HEK293 (cell line): ENCODE measurements around the gene BTG1.

Experiments
- FEZF1 ChIP-seq: fragments of 450-650 bp; formaldehyde crosslinking; IDR thresholded peaks from 2 replicates; pipeline ENCODE4 v1.5.1; 2016; ENCODE audit warnings: missing biosample characterization, missing genetic modification characterization
- ZNF10 ChIP-seq: fragments of 450-650 bp; formaldehyde crosslinking; IDR thresholded peaks from 2 replicates; pipeline ENCODE4 v1.5.1; 2017; ENCODE audit warnings: missing biosample characterization, missing genetic modification characterization
- ZNF114 ChIP-seq: fragments of 450-650 bp; formaldehyde crosslinking; IDR thresholded peaks from 2 replicates; pipeline ENCODE4 v1.5.0; 2017; ENCODE audit warnings: missing biosample characterization, missing genetic modification characterization
- ZNF138 ChIP-seq: fragments of 450-650 bp; formaldehyde crosslinking; IDR thresholded peaks from 2 replicates; pipeline ENCODE4 v1.5.1; 2016; ENCODE audit warnings: missing biosample characterization, missing genetic modification characterization, borderline replicate concordance
- ZNF274 ChIP-seq, 2 experiments: fragments of 200-500 bp in 1 of 2; fragments of 450-650 bp in 1 of 2; sonication (Bioruptor generic) in 1 of 2; formaldehyde crosslinking in 1 of 2; IDR thresholded peaks; 2 replicates each; pipeline versions ENCODE4 v1.5.1 to v1.6.1; 2014 to 2016; ENCODE audit warnings: borderline replicate concordance in 1 of 2, inconsistent platforms in 1 of 2, low read length in 1 of 2, missing biosample characterization in 1 of 2, missing genetic modification characterization in 1 of 2
- ZNF311 ChIP-seq: fragments of 450-650 bp; formaldehyde crosslinking; IDR thresholded peaks from 2 replicates; pipeline ENCODE4 v1.5.1; 2017; ENCODE audit warnings: missing biosample characterization, missing genetic modification characterization, borderline replicate concordance
- ZNF530 ChIP-seq: fragments of 450-650 bp; formaldehyde crosslinking; IDR thresholded peaks from 2 replicates; pipeline ENCODE4 v1.5.1; 2016; ENCODE audit warnings: low read depth, missing biosample characterization, missing genetic modification characterization
- ZNF670 ChIP-seq: fragments of 450-650 bp; formaldehyde crosslinking; IDR thresholded peaks from 2 replicates; pipeline ENCODE4 v1.5.1; 2016; ENCODE audit warnings: missing biosample characterization, missing genetic modification characterization, low read depth
- TF ChIP-seq, protein P1 (sequence below): fragments of 450-650 bp; formaldehyde crosslinking; IDR thresholded peaks from 2 replicates; pipeline ENCODE4 v1.5.1; 2016; ENCODE audit warnings: missing biosample characterization, missing genetic modification characterization
- TF ChIP-seq, protein P2 (sequence below): fragments of 450-650 bp; formaldehyde crosslinking; IDR thresholded peaks from 2 replicates; pipeline ENCODE4 v1.5.1; 2016; ENCODE audit warnings: missing biosample characterization, missing genetic modification characterization

DNA sequence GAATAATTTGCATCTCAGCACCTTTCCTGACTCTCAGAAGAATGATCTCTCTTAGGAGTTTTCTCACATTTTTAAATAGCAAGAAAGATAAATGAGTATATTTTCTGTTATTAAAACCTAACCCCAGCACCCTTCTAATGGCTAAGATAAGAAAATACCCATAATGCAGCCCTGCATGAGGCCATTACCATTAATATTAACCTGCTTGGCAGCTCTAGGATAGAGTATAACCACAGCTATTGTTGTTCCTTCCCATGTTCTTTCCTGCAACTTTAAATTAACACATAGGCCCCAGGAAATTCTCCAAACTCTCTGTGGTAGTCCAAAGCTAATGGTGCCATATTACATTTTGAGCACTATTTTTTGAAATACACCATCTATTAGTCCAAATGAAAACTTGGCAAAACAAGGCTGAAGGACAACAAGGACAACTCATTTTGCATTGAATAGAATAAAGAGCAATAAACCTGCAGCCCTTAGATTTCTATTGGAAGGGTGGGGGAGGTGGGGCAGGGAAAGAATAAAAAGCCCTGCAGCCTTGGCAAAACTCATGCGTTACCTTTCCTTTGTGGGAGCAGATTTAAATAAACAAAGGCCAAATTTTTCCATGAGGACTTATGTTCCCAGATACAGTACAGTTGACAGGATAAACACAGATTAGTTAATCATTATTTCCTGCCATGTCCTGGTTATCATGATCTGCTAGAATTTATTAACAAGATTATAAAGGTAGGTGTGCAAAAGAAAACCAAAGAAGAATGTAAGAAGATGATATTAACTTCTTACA lies 46.9 kb downstream of the BTG1 start:
- TF ChIP-seq ZNF274 (IDR thresholded peaks at IDR 0.05; ENCODE audit: low read length) = no peak
- TF ChIP-seq ZNF274 (tag by site-specific recombination; IDR thresholded peaks at IDR 0.05; ENCODE audit: borderline replicate concordance) = no peak
- no peak for TF ChIP-seq ZNF138 (tag by site-specific recombination)
- TF ChIP-seq ZNF114 (tag by site-specific recombination) = no peak
- no peak for TF ChIP-seq ZNF311
- TF ChIP-seq, protein P1, sequence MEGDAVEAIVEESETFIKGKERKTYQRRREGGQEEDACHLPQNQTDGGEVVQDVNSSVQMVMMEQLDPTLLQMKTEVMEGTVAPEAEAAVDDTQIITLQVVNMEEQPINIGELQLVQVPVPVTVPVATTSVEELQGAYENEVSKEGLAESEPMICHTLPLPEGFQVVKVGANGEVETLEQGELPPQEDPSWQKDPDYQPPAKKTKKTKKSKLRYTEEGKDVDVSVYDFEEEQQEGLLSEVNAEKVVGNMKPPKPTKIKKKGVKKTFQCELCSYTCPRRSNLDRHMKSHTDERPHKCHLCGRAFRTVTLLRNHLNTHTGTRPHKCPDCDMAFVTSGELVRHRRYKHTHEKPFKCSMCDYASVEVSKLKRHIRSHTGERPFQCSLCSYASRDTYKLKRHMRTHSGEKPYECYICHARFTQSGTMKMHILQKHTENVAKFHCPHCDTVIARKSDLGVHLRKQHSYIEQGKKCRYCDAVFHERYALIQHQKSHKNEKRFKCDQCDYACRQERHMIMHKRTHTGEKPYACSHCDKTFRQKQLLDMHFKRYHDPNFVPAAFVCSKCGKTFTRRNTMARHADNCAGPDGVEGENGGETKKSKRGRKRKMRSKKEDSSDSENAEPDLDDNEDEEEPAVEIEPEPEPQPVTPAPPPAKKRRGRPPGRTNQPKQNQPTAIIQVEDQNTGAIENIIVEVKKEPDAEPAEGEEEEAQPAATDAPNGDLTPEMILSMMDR (tag by site-specific recombination) = no peak
- TF ChIP-seq ZNF670 (tag by site-specific recombination) = no peak
- TF ChIP-seq, protein P2, sequence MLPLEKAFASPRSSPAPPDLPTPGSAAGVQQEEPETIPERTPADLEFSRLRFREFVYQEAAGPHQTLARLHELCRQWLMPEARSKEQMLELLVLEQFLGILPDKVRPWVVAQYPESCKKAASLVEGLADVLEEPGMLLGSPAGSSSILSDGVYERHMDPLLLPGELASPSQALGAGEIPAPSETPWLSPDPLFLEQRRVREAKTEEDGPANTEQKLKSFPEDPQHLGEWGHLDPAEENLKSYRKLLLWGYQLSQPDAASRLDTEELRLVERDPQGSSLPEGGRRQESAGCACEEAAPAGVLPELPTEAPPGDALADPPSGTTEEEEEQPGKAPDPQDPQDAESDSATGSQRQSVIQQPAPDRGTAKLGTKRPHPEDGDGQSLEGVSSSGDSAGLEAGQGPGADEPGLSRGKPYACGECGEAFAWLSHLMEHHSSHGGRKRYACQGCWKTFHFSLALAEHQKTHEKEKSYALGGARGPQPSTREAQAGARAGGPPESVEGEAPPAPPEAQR (tag by site-specific recombination) = no peak
- no peak for TF ChIP-seq ZNF10
- TF ChIP-seq ZNF530 (tag by site-specific recombination) = no peak
- TF ChIP-seq FEZF1 (tag by site-specific recombination) = no peak
